ENCODE data around the gene ITPK1. TPM values are rescaled to one million over a fixed set of nuclear protein-coding genes. Genes with fewer than 3 reads are reported as not detected.

The ITPK1 gene
- total and polyA plus RNA-seq, 2 experiments from 2014 or later: 35.9 to 101 TPM

- TF ChIP-seq CTCF (conservative IDR thresholded peaks at IDR 0.05; ENCODE audit: low read depth in 2 of 2): no peak
- TF ChIP-seq, protein P1, sequence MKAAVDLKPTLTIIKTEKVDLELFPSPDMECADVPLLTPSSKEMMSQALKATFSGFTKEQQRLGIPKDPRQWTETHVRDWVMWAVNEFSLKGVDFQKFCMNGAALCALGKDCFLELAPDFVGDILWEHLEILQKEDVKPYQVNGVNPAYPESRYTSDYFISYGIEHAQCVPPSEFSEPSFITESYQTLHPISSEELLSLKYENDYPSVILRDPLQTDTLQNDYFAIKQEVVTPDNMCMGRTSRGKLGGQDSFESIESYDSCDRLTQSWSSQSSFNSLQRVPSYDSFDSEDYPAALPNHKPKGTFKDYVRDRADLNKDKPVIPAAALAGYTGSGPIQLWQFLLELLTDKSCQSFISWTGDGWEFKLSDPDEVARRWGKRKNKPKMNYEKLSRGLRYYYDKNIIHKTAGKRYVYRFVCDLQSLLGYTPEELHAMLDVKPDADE (IDR thresholded peaks at IDR 0.05): no peak
Observed at GRCh38 chr14:93030761-93031160, 85.0 kb downstream of the ITPK1 start (continued).

DNA sequence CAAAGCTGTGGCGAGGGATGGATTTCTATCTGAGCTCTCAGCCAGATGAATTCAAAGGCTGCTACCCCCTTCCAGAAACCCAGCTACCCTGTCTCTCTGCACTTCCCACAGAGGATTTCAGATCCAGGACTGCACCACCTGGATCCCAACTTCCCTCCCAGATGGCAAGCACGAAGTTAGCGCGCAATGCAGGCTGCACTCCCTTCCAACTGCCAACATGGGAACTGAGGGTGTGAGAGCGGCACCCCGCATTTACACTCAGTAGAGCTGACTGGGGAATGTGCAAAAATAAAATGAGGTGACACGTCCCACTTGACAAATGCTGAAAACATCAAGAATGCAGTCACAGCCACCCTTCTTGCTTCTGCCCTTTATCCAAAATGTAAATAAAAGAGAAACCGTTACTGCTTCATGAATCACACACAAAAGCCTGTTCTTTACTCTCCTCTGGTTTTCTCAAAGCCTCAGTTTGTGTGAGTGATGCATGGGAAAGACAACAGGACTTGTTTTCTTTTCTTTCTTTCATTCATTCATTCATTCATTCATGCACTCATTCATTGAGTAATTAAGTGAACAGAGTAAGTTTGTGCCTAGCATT, 85.7 kb downstream of the ITPK1 start:
- no peak for DNase-seq (ENCODE audit: low spot score)
- H3K27ac ChIP-seq (ENCODE audit: low read depth): no peak overlapping the region
- H3K36me3 ChIP-seq (ENCODE audit: insufficient read depth): no peaks in the 10 kb centered on the region
- Mint-ChIP-seq H3K27ac (no peak overlapping the region), H3K4me1 (peaks cover 66% of the 10 kb centered on the region), H3K4me3 (no peak overlapping the region), H3K36me3 (ENCODE audit: low read depth) (peaks cover 3% of the 10 kb centered on the region; the same call in 2 of the 3 replicates), H3K9me3 (no peaks in the 10 kb centered on the region), H3K27me3 (ENCODE audit: insufficient read depth, low read depth, poor library complexity) (peaks cover 16% of the 10 kb centered on the region)
- no peaks in the 10 kb centered on the region for H3K27me3 ChIP-seq (ENCODE audit: insufficient read depth)
- peaks cover 92% of the 10 kb centered on the region for H3K79me2 ChIP-seq (replicated peaks; ENCODE audit: insufficient read depth)
- H3K4me2 ChIP-seq: no peak overlapping the region
- H3K4me3 ChIP-seq: no peak overlapping the region
- H3F3A ChIP-seq (replicated peaks; ENCODE audit: low read depth): no peaks in the 10 kb centered on the region
- ATAC-seq: no peak
- H3K4me1 ChIP-seq (ENCODE audit: insufficient read depth): peaks cover 37% of the 10 kb centered on the region
- no peak for TF ChIP-seq CTCF (conservative IDR thresholded peaks at IDR 0.05; ENCODE audit: low read depth in 2 of 2)
- no peak overlapping the region for H2AFZ ChIP-seq
- H3K9me2 ChIP-seq (ENCODE audit: insufficient read depth): no peaks in the 10 kb centered on the region
- H4K20me1 ChIP-seq (replicated peaks; ENCODE audit: insufficient read depth): peaks cover 9% of the 10 kb centered on the region; the same call in 1 of the 2 replicates

DNA sequence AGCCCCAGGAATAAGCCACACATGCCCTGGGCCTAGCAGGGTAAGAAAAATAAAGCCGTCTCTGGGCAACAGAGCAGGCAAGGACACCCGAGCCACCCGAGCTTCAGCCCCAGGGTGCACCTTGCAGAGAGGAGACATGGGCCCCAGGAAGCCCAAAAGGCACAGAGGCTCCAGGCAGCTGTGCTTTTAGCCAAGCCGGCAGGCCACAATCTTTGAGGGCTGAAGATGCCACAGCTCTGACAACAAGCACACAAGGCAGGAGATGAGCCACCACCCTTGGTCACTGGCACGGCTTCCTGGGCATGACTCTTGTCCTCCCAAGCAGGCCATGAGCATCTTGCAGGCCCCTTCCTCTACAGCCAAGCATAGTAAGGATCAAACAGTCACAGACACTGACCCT, 86.3 kb downstream of the ITPK1 start:
- Histone ChIP-seq H4K20me1 (replicated peaks; ENCODE audit: insufficient read depth) (peaks cover 9% of the 10 kb centered on the region; the same call in 1 of the 2 replicates), H3K9me2 (ENCODE audit: insufficient read depth) (no peaks in the 10 kb centered on the region), H3K36me3 (ENCODE audit: insufficient read depth) (no peaks in the 10 kb centered on the region), H3F3A (replicated peaks; ENCODE audit: low read depth) (no peaks in the 10 kb centered on the region), H3K4me3 (no peak overlapping the region), H3K4me2 (no peak overlapping the region), H2AFZ (no peak overlapping the region), H3K4me1 (ENCODE audit: insufficient read depth) (peaks cover 35% of the 10 kb centered on the region), H3K27ac (ENCODE audit: low read depth) (no peak overlapping the region), H3K27me3 (ENCODE audit: insufficient read depth) (no peaks in the 10 kb centered on the region), H3K79me2 (replicated peaks; ENCODE audit: insufficient read depth) (peaks cover 90% of the 10 kb centered on the region)
- H3K9me3 Mint-ChIP-seq: no peaks in the 10 kb centered on the region
- H3K4me3 Mint-ChIP-seq: no peak overlapping the region
- H3K27me3 Mint-ChIP-seq (ENCODE audit: insufficient read depth, low read depth, poor library complexity): peaks cover 16% of the 10 kb centered on the region
- H3K36me3 Mint-ChIP-seq (ENCODE audit: low read depth): peaks cover 3% of the 10 kb centered on the region; the same call in 2 of the 3 replicates
- no peak overlapping the region for H3K27ac Mint-ChIP-seq
- no peak for ATAC-seq
- H3K4me1 Mint-ChIP-seq: peaks cover 68% of the 10 kb centered on the region
- no peak for DNase-seq (ENCODE audit: low spot score)
- TF ChIP-seq REST (IDR thresholded peaks at IDR 0.05; ENCODE audit: unreplicated experiment): no peak
- TF ChIP-seq ZNF114 (CRISPR knock-in tag; IDR thresholded peaks at IDR 0.05): no peak
- TF ChIP-seq POLR2AphosphoS5 (IDR thresholded peaks at IDR 0.05; ENCODE audit: low read depth): no peak
- TF ChIP-seq CTCF (conservative IDR thresholded peaks at IDR 0.05; ENCODE audit: low read depth in 2 of 2): no peak
- TF ChIP-seq EZH2phosphoT487 (IDR thresholded peaks at IDR 0.05; ENCODE audit: unreplicated experiment): no peak
- TF ChIP-seq, protein P1 (IDR thresholded peaks at IDR 0.05): no peak
- no peak for TF ChIP-seq CREB1 (CRISPR knock-in tag; IDR thresholded peaks at IDR 0.05; ENCODE audit: low read depth)

Measured in GM23338 (cell line).